Ramos (cell line): ENCODE data around the gene PTGS1.
"Not testable (repeated sequence)": the region's sequence is repeated elsewhere in the genome, so short reads cannot be mapped to it uniquely, and the experiment has no call there.

Experiments
- in situ Hi-C: fragments of 300-500 bp; cut with MboI; formaldehyde crosslinking; loops from one replicate; pipeline ENCODE4 v1.14.3; 2022; ENCODE audit warnings: low sequenced_read_pairs; ENCODE audit not compliant: unreplicated experiment

The PTGS1 gene

GRCh38 chr9:122370869-122371755 lies at the start of gene PTGS1:
Gene PTGS1, plus strand, starts transcription at chr9:122371024. Its CDS starts 61 bp downstream, at chr9:122371085.
- in situ Hi-C loops, result loop anchor here (25.0 kb wide), 1 partner anchor 709 kb away; the partner anchor contains the start of gene DAB2IP

- in situ Hi-C loops, result no loop called here
Measured at GRCh38 chr9:122322553-122322952, 48.3 kb upstream of the PTGS1 start.

DNA sequence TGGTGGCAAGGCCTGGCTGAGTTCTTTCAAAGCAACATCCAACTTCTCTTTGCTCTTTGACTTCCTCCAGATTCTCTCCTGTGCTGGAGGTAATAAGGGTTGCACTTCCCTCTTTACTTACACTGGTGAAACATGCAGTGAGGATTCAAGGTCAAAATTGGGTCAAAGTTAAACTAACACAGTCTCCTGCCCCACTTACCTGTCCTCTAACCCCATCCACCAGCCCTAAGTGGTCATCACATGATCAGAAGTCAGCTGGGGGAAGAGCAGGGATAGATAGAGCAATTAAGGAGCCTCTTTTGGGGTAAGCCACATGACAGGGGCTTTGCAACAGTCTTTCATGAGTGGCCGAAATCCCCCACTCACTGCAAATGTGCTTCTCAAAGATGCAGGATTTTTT lies 46.2 kb upstream of the PTGS1 start:
- in situ Hi-C loops, result not testable (repeated sequence)

DNA sequence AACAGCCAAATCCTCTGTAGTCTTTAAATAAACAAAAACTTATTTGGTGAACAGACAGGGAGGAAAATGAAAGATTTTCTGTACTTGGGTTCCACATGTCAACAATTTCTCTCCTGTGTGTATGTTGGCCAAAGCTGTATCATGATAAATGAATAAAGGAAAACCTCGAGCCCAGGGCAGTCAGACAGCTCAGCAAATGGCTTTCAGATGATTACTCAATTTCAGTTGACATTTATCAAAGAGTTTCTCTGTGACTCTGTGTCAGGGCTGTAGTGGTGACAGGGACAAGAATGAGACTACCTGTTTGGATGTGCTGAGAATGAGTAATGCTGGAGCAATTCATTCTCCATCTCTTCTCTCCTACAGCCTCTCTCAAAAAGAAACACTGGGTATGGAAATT lies 45.7 kb upstream of the PTGS1 start:
- in situ Hi-C loops, result no loop called here

GRCh38 chr9:122327175-122327574 lies 43.6 kb upstream of the PTGS1 start:
- in situ Hi-C loops, result no loop called here

- in situ Hi-C loops, result no loop called here
Measured at GRCh38 chr9:122329597-122329996, 41.2 kb upstream of the PTGS1 start.

- in situ Hi-C loops, result not testable (repeated sequence)
Measured at GRCh38 chr9:122330466-122330865, 40.4 kb upstream of the PTGS1 start.

GRCh38 chr9:122331523-122331927 lies 39.3 kb upstream of the PTGS1 start:
- in situ Hi-C loops, result no loop called here

DNA sequence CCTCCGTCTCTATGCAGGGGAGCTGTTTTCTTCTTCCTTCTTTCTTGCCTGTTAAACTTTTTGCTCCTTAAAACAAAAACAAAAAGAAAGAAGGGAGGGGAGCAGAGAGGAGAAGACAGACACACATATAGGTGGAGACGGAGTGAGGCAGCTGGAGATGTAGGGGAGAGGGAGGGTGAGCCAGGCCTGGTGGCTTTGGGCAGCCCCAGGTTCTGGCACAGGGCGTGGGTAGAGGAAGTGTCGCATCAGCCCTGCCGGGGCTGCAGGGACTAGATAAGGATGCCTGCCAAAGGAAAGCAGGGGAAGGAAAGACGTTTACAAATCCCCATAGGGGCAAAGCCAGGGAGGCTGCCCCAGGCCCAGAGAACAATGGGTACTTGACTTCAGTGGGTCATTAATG lies 38.7 kb upstream of the PTGS1 start:
- in situ Hi-C loops, result no loop called here

- in situ Hi-C loops, result no loop called here
Measured at GRCh38 chr9:122332644-122333043, 38.2 kb upstream of the PTGS1 start.

DNA sequence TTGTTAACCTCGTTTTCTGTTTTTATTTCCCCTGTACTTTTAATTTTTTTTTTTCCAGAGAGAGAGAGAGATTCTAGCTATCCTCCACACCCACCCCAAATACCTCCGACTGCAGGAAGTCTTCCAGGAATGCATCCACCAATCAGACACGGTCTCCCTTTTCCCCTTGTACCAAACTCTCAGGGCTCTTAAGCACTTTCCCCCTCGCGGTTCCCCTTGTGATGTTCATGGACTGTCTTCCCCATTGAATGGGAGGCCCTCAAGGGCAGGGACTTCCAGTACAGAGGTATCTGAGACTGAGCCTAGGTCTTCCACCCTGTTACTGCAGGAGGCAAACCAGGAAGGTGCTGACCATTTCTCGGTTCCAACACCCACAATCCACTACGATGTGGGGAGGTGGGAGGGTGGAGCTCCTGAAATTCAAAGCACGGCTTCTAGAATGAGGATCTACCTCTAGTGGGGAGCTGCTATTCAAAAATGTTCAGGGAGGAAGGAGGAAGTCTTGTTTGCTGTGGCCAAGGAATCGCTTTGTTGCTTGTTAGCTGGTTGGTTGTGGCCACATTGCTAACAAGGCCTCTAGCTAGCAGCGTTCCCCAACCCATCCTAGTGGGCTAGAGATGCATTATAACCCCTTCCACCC lies 37.5 kb upstream of the PTGS1 start:
- in situ Hi-C loops, result no loop called here

DNA sequence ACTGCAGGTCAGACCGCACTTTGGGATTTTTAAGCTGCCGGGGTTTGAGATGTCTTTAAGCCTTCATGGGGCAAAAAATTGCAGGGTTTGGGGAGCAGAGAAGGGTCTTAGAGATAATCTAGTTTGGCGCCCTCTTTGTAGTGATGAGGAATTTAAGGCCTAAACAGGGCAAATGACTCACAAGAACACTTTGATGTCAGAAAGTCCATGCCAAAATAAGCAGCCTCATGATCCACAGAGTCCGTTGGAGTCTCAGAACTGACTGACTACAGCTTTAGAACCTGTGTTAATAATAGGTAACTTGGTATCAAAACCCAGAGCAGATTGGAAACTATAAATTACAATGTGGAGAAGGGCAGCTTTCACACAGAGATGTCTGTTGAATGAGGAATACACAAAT lies 35.9 kb upstream of the PTGS1 start:
- in situ Hi-C loops, result no loop called here

- in situ Hi-C loops, result no loop called here
Measured at GRCh38 chr9:122336189-122336588, 34.6 kb upstream of the PTGS1 start.

DNA sequence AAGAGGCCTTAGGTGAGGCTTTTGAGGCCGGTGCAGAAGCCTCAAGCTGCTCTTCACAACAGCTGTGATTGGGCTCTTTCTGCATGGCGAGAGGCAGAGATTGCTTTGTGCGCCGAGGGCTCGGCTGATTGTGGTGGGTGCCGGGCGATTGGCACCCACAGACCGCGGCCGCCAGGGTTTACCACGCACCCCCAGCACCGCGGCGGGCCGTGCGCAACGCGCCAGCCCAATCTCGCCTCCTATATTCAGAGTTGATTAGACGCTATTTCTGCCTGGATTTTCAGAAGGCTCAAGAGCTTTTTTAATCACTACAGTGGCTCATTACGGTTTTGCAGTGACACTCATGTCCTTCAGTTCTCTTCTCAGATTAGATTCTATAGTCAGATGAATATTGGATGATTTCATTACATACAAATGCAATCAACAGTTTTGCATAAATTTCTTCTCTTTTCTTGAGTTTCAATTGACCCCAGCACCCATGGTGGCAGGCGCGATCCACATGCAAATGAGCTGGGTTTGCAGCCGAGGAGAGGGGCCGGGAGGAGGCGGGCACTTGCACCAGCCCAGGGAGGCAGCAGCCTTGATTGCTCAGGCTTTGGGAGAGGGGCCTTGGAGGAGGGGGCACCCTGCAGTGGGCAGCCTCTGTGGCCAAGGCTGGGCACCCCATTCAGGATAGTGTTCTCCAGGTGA lies 33.8 kb upstream of the PTGS1 start:
- in situ Hi-C loops, result no loop called here

DNA sequence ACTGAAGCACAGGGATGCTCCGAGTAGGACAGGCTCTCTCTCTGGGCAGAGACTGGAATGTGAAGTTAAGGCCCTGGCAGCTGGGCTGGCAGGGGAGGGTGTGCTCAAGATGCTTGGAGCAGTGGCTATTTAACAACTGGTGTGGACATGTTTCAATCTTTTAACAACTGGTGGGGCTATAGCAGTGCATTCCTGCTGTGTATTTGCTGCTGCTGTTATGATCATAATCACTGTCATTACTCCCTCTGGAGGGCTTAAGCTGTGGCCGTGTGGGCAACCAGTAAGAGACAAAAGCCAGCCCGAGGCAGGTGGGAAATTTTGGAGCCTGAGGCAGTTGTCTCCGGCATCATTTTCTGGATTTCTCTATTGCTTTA lies 33.3 kb upstream of the PTGS1 start:
- in situ Hi-C loops, result no loop called here

GRCh38 chr9:122338536-122338935 lies 32.3 kb upstream of the PTGS1 start:
- in situ Hi-C loops, result no loop called here

DNA sequence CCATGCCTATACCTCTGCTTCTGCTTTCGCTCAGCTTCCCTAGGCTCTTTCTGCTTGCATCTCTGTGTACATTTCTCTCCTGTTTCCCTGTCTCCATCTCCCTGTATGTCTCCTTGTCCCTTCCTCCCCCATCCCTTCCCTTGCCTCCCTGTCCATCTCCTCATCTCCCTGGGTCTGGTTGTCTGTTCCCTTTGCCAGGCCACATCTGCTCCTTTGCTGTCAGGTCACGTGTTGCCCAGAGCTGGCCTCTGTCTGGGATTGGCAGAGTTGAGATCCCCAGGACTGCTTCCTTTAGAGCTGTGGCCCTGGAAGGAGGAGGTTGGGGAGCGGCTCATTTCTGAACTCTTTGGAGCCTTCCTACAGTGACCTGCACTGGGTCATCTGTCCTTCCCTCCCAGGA lies 31.8 kb upstream of the PTGS1 start:
- in situ Hi-C loops, result no loop called here

DNA sequence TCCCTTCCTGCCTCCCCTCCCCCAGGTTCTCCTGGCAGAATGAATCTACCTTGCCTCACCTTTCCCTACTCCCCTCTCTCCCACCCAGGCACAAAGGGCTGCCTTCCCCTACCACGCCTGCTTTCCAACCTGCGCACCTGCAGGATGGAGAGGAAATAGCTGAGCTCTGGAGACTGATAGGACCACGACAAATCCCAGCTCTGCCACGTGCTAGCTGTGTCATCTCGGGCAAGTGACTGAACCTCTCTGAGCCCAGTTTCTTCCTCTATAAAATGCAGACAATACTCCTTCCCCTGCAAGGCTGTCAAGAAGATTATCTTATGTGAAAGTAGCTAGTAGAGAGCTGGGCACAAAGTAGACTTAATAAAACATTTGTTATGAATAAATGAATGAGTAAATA lies 31.2 kb upstream of the PTGS1 start:
- in situ Hi-C loops, result no loop called here

- in situ Hi-C loops, result no loop called here
Measured at GRCh38 chr9:122340161-122340560, 30.7 kb upstream of the PTGS1 start.

- in situ Hi-C loops, result no loop called here
Measured at GRCh38 chr9:122342323-122343050, 28.3 kb upstream of the PTGS1 start.
